NCI-H128 (cell line): Measurements from ENCODE around the gene GNAQ.

Source experiments
- DNase-seq: peaks from one replicate; lab custom pipeline; 2025; ENCODE audit not compliant: unreplicated experiment; lab: John Stamatoyannopoulos, UW

The GNAQ gene

DNA sequence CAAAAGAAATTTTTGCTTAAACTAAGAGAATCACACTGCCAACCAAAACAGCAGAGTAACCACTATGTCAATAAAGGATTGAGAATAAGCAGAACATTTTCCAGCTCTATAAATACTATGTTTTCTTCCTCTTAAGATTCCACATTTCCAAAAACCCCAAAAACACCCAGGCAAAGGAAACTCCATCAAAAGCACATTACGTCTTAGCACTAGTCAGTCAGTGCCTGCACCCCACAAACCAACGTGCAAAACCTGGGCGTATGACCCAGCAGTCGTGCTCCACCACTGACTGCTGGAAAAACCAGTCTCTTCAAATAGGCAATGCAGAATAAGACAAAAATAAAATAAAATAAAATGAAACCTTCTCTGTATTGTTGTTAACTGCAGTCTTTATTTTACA, 85.3 kb downstream of the GNAQ start:
- no peak for DNase-seq

DNA sequence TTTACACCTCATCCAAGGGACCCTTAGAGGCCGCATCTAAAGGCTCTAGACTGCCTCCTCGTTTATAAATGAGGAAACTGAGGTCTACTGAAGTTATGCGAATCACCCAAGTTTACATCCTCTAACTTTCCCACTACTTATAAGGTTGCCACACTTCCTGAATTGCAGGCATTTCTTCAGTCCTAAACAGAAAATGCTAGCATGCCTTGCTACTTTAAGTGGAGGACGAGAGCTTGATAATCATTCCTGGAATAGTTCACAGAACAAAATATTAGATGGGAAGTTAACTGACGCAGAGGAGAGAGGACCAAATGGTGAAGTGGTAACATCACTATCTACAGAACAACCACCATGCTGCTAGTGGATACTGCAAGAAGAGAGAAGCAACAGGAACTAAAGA, 85.8 kb downstream of the GNAQ start:
- DNase-seq: no peak

DNA sequence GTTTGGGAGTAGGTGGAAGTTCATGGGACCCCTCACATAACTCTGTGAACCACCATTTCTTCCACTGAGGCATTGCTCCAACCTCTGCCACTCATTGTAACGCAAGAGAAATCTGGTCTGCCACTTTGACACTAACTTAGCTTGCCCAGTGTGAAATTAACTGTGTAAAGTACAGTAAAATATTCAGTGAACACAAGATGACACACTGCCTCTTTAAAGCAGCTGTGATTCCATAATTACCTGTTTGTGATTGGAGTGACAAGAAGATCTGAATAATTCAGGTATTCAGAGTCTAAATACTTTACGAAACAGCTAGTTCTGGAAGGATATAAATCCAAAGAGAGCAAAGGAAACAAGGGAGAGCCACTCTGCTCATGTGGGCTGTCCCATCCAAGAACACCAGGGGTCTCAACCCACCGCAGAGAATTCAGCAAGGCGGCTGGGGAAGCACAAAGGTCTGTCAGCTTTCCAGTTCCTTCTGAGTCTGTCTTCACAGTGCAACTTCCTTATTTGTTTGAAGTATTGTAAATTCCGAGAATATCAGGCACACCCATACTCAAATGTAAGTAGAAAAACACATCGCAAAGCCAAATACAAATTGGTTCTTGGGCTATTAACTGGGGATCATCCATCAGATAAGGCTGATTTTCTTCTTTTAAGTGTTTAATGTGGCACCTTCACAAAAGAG, 86.9 kb downstream of the GNAQ start:
- no peak for DNase-seq

DNA sequence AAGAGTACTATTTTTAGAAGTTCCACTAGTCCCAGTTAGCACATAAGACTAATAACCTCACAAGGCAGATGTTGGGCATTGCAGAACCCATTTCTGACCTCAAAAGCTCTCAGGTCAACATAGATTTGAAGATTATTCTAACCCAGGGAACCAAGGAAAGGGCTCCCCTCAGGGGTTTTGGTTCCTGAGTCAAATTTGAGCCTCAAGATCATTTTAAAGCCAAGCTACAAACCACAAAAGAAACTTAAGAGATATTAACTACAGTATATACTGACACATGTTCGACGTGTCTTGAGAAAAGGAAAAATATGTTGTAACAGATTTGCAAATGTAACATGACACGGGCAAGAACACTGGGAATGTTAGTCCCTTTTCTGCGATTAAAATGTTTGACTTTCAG, 88.6 kb downstream of the GNAQ start:
- DNase-seq: no peak

DNA sequence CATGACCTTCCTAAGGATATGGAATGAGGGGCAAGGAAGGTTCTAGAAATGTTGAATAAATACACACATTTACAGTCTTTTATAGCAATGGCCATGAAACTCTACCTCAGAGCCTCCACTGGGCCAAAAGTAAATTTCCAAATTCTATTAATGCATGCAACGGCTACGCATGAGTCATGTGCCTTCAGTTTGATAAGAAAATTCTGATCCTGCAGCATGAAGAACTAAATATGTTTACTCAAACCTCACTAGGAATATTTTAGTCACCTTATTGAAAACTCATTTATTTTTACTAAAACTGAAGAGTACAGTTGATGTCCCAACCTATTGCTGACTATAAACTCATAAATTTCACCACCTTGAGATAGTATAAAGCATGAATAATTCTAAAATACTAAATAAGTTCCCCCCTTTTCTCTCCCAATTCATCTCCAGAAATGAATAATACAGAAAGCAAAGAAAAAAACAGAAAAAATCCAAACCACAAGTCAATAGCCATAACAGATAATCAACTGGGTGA, 92.4 kb downstream of the GNAQ start:
- DNase-seq: no peak

DNA sequence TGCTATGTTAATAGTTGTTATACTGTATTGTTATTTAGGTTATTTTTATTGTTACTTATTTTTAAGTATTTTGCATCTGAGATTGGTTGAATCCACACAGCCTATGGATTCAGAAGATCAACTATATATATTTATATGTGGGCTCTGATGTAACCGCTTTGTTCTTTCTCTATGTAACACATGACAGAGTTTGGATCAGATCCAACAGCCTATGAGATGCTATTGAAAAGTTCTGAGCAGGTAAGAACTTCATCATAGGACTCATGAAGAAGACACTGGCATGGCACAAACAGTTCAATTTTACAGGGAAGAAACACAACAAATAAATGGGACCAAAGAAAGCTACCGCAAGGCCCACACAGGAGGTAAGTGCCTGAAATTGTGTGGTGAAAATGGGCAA, 93.4 kb downstream of the GNAQ start:
- no peak for DNase-seq

DNA sequence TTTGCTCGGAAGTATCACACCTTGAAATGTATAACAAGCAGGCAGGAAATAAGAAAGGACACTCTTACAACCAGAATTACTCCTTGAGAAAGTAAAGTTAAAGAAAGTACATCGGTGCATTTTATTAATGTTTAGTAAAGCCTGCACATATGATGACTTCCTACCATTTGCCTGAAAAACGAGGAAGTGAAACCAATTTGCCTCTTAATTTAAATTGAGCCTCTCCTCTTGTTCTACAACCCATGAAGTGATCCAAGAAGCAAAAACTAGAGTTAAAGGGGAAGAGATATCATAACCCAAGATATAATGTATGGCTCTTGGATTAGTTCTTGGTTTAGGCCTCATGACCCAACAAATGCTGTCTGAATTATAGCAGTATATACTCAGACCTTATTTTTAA, 95.6 kb downstream of the GNAQ start:
- no peak for DNase-seq

DNA sequence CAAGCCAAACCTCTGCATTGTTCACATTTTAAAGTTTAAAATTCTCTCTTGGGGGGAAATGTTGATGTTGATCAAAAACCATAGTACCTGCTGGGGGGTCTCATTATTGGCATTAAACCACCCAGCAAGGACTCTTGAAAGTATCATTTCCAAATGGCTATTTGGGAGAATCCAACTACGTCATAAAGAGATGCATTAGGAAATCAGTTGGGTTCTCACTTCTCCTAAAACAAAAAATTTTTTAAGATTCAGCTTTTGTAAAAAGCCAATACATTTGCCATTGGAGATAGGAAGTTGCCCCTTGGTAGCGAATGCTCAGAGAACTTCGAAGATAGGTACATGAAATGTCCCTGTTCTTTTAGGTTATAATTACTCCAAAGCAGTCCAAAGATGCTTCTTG, 96.4 kb downstream of the GNAQ start:
- no peak for DNase-seq

DNA sequence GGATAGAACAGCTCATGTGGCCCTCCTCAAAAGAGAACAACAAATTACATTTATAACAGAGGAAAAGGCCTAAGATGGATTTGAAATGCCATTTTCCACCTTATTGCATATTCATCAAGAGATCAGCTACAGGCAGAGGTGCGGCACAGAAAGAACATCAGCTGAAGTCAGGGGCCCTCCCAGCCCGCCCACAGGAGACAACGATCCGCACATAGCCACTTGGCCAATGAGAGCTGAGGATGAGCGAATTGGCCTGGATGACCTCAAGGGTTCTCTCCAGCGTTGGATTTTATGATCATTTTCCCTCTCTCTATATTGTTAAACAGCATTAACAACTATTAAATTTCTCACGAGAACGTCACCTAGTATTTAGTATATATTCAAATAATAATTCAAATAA, 97.6 kb downstream of the GNAQ start:
- DNase-seq: no peak

DNA sequence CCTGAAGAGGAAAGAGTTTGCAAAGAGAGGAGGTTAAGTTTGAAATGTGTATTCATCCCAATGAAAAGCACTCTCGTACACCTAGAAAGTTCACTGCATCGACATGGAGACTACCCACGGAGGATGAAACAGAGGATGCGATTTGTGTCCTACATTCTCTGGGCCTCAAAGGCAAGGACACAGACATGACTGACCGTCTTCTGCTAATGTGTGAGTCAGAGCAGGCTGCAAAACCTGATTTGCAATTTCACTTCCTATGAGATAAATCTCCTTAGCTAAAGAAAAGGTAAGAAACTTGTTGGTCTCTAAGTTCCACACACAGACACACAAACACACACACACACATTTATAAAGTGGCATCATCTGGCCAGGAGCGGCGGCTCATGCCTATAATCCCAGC, 98.6 kb downstream of the GNAQ start:
- no peak for DNase-seq

DNA sequence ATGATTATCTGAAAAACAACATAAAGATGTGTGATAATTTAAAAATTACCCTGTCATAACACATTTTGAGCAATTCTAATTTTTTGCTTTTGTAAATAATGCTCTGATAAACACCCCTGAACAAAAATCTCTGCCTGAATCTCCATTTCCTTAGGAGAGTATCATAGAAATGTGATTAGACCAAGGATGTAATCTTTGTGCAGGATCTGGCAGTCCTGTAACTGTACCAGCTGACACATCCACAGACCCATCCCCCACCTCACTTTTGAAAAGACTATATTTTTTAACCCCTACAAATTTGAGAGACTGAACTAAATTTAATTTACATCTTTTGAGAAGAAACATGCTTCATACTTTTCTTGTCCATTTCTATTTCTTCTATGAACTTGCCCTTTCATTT, 101.7 kb downstream of the GNAQ start:
- DNase-seq: no peak

DNA sequence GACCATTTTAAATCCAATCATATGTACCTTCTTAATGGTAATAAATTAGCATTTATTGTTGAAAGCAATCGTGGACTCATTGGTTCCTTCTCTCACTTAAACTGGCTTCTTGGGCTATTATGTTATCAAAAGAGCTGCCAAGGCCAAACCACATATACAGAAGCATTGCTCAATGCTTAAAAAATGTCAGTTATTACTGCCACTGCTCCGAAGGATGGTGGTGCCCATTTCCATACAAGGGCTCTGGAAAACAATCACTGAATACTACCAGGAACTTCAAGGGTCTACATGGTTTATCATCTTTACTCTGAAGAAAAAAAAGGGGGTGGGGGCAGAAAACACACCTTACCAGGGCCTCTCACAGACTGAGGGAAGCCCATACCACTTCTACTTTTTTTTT, 104.3 kb downstream of the GNAQ start:
- no peak for DNase-seq

DNA sequence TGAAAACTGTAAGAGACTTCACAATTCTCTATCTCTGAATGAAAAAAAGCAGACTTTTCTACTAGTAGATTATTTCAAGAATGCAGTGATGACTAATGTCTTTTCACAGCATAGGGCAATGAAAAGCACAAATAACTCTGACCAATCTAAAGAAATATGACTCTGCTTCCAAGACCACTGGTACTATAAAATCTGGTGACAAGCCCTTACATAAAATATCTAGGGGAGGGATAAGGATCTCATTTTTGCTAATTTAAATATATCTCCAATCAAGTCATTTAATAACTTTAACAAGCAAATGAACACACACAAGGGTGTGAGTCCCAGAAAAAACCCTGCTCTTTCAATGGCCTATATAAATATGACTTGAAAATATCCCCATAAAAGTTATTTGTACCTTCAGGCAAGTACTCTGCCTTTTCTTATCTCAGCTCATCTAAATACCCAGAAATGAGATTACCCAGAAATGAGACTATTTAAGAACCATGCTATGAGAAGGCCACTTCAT, 105.2 kb downstream of the GNAQ start:
- DNase-seq: no peak

DNA sequence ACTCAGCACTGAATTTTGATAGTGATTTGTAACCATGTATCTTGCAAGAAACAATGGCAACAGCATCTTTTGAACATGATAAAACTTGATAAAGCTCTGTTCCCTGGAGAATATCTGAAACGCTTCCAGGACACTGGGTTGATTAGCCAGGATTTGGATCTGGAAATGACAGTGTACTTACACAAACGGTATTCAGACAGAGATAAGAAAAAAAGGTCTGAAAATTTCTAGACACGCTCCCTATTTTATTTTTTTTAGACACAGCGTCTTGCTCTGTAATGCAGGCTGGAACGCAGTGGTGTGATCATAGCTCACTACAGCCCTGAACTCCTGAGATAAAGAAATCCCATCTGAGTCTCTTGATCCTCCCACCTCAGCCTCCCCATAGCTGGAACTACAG, 109.0 kb downstream of the GNAQ start:
- no peak for DNase-seq

DNA sequence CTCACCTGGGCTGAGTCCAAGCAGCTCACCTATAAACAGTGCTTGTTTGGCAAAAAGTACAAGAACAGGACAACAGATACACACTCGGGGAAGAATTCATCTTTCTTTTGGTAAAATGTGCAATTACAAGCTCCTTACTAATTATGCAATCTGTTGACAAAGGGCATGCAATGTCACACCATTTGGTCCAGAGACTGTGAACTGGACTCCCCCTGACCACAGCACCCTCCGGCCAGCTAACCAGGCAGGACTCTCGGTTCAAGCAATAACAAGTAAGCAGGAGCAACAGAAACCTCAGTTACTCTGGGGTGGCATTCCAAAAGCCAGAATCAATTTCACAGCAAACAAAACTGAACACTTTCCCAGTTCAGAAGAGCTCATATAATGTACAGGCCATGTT, 113.8 kb downstream of the GNAQ start:
- no peak for DNase-seq

DNA sequence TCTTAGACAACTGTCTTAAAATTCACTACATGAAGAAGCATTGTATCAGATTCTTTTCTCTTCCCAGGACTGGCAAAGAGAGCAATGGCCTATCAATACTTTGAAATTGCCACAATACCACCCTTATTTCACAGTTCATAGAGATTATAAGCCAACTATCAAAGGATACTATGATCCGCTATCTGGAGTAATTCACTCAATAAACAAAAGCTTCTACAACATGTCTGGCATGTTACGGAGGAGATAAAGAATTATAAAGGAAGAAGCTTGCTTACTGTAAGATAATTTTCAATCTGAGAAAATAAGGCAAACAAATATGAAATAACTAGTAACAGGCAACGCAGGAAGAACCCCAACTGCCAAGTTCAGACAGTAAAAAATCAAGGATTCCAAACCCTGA, 114.8 kb downstream of the GNAQ start:
- no peak for DNase-seq

DNA sequence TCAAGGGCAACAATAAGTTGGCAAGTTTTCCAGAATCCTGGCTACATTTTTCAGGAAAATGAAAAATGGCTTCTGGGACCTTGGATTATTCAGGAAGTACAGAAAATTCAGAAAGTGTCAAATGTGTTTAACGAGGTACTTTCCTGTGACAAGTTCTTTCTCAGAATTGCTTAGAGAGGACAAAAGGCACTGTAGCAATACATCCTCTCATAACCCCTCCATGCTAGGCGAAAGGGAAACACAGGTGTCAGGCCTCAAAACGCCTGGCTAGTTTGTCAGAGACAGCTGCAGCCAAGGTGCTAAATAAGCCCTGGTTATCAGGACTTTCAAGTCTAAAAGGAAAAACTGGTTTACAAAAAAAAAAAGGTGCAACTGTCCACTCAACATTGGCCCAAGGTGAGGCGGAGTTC, 115.2 kb downstream of the GNAQ start:
- no peak for DNase-seq

DNA sequence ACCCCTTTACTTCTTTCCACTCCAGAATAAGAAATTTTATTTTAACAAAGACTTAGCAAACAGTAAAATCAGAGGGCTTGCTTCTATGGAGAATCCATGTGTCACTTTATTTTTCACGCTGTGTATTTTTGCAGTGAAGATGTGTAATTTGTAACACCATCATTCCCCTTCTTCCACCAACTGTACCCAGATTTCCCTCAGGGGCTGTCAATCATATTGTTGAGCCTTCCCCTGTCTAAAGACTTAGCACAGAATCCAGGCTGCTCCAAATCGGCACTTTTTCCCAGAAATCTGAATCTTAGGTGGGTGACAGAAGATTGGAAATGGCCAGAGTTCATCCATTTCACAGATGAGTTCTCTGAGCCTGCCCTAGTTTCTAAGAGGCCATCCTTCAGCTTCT, 115.9 kb downstream of the GNAQ start:
- DNase-seq: no peak

DNA sequence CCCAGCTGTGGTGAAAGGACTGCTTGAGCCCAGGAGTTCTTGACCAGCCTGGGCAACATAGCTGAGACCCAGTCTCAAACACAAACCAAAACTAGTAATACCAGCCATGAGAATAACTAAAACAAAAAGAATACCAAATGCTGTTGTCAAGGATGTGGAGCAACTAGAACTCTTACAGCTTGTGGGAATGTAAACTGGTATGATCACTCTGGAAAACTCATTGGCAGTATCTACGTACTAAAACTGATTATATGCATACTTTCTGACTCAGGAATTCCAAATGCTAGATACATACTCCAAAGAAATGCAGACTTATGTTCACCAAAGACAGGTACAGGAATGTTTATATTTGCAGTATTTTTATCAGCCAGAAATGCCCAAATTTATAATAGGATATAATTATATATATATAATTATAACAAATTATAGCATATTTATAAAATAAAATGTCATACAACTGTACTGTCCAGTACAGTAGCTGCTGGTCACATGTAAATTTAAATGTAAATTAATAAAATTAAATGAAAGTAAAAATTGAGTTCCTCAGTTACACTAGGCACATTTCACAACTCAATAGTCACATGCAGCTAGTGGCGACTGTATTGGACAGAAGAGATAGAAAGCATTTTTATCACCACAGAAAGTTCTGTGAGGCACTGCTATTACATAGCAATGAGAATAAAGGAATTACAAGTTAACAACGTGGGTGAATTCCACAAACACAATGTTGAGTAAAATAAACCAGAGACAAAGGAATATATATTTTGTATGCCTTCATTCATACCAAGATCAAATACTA, 118.5 kb downstream of the GNAQ start:
- no peak for DNase-seq

DNA sequence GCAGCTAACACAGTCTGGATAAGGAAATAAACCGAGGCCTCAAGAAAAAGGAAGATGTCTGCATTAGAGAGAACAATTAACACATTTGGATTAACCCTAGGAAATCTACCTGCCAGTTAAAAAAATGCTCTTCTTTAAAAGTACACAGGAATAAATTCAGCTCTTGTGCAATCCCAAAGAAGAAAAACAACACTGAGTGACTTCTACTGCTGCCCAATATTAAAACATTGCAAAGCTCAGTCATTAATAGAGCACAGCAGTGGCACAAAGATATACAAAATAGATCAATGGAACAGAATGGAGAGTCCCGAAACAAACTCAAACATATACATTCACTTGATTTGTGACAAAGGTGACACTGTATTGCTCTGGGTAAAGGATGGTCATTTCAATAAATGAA, 119.7 kb downstream of the GNAQ start:
- no peak for DNase-seq

DNA sequence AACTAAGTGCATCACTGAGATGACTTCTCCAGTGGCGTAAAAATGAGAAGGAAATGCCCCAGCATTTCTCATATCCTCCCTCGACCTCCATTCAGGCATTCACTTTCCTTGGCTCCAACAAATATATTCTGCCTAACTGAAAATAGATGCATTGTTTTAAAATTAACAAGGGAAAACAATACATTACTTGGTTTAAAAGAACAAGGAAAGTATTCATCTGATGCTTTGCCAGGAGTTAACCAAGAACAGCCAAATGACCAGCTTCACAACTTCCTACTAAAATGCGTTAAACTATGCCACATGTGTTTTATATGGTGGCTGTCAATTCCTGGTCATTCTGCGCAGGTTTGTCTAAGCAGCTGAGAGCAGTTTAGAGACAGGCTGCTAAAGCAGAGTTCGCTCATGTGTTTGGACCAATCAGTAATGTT, 121.4 kb downstream of the GNAQ start:
- no peak for DNase-seq

DNA sequence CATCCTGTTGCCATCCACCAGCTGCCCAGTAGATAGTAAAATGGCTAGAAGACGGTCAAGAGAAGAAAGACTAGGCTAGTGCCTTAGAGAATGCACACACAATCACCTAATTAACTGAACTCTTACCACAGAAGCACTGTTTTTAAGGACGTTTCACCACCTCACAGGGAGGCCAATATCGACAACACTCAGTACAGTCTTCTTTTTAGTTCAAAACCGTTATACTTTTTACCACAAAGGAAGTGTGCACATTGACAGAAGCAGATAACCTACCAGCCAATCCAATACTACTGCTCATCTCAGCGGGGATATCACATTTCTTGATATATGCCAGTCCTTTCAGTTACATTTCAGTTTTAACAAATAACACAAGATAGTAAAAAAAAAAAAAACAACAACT, 122.3 kb downstream of the GNAQ start:
- no peak for DNase-seq
